Activated T-helper 1 cell treated with Interleukin-2 at 50 U/mL for 16 hours (primary cell): ENCODE data around the gene PROK2.

Experiments
- DNase-seq: peaks from one replicate; pipeline ENCODE4 v3.0.0-alpha.2; 2020; ENCODE audit warnings: low read depth

Gene PROK2

DNA sequence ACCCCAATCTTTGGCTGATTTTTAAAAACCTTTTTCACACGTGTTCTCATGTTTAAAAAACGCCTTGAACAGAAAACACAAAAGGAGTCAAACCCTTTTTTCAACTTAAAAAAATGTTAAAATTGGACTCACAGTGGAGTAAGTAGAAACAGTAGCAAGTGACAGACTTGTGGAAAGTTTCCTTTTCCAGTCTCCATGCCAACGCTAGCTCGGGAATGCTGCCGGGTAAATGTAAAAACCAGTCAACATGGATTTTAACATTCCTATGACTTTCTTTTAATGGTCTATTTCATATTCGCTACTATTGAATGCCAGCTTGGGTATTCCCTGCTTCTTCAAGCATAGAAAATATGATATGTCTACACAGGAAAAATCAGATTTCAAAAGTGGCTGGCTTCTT, 1.6 kb upstream of the PROK2 start:
- no peak for DNase-seq

DNA sequence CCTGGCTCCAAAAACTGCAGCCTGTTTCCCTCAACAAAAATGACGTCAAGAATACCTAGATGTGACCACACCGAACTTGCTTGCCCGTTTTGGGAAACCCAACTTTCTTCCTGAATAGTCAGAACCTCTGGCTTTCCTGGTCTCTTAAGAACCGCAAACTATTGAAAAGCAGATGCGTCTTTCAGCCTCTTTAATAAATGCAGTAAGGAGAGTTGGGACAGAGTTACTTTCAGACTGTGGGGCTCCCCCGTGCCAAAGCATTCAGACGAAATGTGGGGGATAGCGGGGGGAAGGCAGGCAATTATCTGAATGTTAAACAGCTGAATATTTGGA, 1.2 kb upstream of the PROK2 start:
- no peak for DNase-seq

DNA sequence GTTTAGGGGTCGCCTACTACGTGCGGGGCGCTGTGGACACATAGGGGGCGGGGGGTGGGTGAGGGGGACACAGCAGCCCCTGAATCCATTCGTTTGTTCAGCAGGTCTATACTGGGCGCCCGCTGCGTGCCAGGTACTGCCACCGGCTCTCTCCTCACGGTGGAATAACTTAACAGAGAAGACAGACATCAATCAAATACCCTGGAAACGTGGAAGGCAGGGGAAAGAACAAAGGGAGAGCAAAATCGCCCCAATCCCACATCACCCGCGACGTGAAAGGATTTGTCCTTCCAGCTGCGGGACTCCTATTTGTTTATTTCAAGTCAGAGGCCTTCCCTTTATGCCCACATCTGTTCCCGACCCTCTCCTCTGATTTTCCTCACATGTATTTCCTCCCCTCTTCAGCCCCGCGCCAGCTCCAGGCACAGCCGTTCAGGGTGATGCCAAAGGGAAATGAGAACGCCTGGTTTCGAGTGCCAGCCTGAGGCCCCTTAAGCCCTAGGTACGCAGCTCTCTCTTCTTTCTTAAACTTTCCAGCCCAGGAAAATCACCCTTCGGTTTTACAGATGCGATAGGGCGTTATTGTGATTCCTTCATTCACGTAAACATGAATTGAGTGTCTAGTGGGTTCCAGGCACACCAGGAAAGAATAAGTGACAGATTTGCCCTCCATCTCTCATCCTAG, 726 bp upstream of the PROK2 start:
- DNase-seq: no peak

DNA sequence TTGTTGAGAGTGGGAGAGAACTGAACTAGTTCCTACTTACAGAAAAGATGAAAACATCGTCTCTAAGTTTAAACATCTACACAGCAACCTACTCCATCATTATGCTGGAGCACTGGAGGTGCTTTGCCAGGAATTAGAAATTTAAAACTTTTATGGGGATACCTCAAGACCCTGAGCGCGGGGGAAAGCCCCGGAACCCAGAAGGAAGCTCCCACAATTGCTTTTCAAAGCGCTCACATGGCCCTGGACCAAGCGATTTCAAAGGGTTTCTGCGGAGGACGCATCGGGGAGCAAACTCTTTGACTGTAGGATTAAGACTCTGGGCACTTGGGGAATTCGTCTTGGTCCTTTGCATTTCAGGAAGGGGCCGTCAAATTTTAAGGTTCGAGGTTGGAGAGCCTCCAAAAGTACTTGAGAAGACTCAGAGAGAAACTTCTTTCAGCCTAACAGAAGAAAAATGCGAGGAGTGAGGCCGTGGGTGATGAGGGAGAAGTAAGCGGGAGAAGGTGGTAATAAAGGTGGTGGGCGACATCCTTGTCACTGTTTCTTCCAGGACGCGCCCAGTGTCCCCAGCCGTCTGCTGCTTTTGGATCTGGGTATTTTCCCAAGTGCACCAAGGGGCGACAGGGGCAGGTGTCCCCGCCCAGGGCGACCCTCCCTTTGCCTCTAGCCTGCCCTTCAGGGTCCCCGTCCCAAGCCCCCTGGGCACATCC, 591 bp downstream of the PROK2 start:
- DNase-seq: no peak

DNA sequence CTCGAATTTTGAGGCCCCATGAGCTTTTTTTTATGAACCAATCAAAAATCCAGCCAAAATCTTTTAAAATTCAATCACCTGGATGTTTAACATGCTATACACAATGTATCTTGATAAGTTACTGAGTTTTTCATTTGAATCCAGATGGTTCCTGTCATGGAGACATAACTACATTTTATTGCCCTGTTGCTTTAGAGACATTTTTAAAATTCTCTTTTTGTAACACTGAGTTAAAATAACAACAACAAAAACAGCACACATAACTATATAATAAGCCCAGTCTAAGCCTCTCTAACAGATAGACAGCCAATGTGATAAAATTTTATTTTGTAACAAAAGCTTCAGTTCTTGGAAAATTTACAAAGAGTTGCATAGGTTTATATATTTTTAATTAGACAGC, 1.8 kb downstream of the PROK2 start:
- DNase-seq: no peak

DNA sequence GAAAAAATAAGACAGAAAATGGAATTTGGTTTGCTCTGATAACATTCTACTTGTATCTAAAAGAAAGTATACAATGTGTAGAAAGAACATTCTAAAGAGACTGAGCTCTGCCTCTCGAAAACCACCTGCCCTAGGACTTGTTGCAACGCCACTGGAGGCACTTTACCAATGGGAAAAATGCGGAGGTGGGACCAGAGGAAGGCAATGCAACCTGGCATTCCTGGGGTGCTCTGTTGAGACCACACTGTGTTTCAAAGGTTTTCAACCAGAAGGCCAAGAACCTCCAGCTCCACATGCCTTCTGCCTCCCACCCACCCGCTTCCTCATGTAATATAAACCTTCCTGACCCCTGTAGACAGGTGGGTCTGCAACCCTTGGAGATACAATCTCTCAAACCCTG, 4.5 kb downstream of the PROK2 start:
- DNase-seq: no peak

DNA sequence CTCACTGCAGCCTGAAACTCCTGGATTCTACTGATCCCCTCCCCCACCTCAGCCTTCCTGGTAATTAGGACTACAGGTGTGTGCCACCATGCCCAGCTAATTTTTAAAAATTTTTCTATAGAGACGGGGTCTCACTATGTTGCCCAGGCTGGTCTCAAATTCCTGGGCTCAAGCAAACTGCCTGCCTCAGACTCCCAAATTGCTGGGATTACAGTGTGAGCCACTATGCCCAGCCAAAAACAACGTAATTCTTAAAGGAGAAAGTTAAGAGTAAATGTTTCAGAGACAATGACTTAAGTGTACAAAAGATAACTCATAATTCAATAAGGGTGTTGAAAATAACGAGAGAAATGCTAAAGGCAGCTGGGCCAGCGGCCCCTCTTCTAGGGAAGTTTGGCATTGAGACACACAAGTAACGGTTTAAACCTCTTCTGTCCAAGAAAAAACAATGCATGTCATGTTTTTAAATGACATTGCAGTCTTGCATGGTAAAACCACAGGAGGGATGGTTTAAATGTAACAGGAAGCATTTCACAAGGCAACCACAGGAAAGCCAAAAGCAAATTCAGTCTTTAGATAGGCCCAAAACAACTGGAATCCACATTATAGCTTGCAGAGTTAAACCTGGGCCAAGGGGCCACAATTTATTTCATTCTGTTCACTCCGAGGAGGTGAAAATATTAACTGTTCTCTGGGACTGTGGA, 5.1 kb downstream of the PROK2 start:
- no peak for DNase-seq

DNA sequence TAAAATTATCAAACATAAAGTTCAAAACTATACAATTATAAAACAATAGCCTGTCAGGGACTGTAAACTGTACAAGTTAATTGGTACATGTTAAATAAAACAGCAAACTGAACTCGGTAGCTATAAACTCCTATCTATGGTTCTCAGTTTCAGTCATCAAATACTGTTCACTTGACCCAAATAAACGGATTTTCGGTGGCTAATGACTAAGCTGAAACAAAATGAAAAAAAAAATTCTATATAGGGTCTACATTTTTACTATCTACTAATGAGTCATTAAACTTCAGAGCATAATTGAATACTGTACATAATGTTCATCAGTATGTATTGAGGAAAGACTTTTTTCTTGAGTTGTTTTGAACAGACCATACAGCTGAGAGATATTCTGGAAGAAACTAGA, 6.6 kb downstream of the PROK2 start:
- no peak for DNase-seq

DNA sequence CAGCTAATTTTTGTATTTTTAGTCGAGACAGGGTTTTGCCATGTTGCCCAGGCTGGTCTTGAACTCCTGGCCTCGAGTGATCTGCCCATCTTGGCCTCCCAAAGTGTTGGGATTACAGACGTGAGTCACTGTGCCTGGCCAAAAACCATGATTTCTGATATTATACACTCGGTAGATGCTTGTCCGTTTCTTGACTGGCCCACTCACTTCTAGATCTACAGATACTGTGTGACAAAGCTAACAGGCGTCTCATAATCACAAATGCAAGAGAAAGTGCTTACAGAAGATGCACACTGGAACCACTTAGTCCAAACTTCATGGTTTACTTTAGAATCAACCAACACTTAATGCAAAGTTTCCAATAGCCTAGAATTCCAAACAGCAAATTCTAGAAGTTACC, 8.4 kb downstream of the PROK2 start:
- no peak for DNase-seq

DNA sequence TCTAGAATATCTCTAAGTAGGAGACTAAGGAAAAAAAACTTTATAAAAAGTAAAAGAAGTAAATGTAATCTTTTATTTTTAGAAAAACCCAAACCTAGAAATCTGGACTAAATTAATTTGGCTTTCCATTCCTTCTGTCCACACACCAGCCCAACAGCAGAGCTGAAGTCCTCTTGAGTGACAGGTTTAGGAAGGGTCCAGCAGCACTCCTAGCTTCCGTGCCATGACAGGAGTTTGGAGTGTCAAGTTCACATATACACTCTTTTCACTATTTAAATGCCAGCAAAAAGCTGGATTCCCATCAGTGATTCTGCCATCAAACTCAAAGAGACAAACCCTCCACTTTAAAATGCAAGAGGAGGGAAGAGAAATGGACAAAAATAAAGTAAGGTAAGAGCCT, 13.1 kb downstream of the PROK2 start:
- no peak for DNase-seq

DNA sequence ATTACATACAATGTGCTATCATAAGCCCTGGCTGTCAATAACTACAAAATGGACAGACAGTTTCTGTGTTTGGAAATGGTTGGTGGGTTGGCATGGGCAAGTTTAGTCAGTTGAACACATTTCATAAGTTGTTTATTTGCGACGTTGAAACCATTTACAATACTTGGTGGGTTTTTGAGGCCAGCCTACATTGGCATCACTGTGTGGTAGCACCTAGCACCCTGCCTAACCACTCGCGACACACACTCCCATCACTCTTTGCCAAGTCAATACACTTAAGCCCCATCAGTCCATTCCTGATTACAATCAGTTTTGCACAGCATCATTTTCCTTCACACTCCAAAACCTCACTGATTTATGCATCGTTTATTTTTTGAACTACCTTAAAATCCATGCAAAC, 13.8 kb downstream of the PROK2 start:
- no peak for DNase-seq

DNA sequence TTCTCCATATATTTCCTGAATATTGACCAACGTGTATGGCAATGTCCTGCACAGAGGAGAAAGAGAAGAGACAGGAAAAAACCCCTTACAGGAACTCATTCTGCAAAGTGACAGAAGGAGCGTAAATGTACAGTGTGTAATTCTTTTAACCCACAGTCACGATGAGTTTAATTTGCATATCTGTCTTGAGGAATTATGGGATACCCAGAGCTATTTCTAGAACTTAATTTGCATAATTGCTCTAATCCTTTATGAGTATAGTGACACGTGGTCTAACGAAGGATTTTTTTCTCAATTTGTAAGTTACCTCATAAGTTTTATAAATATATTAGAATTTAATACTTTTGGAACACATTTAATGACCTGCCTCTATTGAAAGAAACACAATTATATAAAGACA, 21.5 kb downstream of the PROK2 start:
- no peak for DNase-seq

DNA sequence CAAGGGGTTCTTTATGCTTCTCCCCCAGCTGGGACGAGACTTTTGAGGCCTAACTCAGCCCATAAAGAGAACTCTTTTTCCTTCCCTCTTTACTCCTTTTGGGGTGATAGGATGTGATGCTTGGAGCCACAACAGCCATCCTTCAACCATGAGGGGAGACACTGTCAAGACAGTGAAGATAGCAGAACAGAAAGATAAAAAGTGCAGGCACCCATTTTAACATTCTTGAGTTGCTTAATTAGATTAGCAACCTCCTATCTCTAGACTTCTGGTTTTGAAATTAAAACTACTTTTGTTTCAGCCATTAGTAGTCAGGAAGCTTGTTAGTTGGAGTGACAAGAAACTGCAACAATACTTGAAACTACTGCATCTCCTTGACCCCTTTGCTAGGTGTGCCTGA, 24.8 kb downstream of the PROK2 start:
- DNase-seq: no peak

DNA sequence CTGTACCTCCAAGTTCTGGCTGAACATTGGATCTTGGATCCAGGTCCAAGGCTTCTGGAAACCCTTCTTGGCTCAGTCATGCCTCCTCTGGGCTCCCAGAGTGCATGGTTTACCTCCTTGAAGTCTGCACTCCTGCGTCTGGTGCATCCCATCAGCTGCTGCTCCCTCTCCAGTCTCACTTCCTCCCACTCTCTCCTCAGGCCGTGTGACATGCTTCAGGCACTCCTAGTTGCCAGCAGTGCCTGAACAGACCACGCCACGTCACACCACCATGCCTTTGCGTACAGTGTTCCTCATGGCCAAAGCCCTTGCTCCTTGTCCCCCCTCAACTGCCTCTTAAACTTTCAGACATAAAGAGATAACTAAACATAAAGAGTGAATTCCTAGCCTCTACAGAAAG, 25.5 kb downstream of the PROK2 start:
- DNase-seq: no peak

DNA sequence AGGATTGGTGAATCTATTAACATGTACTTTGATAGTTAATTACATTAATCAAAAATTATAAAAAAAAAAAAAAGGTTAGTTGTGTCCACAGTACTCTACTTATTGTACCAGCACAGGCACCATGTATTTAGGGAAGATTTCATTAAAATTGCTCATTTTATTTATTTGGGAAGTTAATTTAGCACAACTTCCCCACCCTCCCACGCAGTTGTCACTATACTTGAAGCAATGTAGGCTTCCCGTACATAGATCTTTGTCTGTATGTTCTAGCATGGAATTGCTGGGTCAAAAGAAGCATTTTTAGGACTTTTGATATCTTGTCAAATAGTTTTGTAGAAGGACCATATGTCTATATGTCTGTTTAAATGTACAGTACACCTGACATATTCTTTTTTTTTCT, 26.9 kb downstream of the PROK2 start:
- DNase-seq: no peak

DNA sequence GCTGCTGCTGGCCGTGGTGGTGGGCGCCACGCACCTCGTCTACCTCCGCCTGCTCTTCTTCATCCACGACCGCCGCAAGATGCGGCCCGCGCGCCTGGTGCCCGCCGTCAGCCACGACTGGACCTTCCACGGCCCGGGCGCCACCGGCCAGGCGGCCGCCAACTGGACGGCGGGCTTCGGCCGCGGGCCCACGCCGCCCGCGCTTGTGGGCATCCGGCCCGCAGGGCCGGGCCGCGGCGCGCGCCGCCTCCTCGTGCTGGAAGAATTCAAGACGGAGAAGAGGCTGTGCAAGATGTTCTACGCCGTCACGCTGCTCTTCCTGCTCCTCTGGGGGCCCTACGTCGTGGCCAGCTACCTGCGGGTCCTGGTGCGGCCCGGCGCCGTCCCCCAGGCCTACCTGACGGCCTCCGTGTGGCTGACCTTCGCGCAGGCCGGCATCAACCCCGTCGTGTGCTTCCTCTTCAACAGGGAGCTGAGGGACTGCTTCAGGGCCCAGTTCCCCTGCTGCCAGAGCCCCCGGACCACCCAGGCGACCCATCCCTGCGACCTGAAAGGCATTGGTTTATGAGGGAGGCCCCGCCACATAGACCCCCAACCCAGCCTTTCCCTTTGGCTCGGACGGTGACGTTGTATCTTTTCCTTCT, 30.2 kb downstream of the PROK2 start:
- no peak for DNase-seq

DNA sequence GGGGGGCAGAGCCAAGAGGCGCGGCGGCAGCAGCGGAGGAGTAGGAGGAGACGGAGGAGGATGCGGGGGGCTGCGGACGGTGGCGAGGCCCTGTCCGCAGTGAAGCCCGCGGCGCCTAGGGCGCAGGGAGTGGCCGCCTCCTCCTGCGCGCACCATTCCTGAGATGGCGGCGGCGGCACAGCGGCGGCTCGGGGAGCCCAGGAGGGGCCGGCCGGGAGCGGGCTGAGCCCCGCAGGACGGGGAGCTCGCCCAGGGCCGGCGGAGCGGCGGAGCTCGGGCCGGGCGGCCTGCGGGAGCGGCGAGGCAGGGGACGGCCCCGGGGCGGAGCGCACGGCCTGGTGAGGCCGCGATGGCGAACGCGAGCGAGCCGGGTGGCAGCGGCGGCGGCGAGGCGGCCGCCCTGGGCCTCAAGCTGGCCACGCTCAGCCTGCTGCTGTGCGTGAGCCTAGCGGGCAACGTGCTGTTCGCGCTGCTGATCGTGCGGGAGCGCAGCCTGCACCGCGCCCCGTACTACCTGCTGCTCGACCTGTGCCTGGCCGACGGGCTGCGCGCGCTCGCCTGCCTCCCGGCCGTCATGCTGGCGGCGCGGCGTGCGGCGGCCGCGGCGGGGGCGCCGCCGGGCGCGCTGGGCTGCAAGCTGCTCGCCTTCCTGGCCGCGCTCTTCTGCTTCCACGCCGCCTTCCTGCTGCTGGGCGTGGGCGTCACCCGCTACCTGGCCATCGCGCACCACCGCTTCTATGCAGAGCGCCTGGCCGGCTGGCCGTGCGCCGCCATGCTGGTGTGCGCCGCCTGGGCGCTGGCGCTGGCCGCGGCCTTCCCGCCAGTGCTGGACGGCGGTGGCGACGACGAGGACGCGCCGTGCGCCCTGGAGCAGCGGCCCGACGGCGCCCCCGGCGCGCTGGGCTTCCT, 31.0 kb downstream of the PROK2 start, which contains the start of gene GPR27:
Gene GPR27, plus strand, starts transcription at position 155 of the 909 bp plus-strand sequence. Its CDS starts 195 bp downstream, at position 350.
- no peak for DNase-seq

DNA sequence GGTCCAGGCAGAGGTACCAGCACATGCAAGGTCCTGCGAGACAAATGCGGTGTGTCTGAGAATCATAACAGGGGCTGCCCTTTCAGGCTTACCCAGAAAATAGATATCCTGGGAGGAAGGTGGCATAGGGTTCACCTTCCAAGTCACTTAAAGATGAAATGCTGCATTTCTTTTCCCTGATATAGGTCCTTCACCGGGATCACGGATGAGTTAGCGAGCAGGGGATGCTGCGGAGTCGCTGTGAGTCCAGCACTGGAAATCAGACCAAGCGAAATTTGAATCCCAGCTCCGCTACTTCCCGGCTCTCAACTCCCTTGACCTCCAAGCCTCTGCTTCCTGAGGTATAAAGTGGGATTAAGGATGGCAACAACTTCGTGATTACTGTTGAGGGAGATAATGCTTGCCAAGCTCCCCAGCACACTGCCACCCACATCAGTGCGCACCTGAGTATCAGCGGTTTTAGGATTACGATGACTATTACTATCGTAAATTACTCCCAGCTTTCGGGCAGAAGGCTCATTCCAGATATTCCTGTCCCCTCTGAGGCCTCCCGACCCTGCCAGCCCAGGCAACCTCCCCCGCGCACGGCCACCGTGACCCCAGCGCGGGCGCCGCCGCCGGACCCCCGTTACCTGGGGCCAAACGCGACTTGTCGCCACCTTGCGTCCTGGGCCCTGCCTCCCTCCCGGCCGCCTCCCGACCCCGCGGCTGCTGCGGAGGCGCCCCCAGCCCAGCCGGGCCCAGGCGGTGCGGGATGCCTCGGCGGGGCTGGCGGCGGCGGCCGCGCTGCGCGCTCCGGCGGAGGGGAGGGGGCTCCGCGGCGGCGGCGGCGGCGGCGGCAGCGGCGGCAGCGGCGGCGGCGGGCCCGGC, 31.9 kb downstream of the PROK2 start:
- no peak for DNase-seq

DNA sequence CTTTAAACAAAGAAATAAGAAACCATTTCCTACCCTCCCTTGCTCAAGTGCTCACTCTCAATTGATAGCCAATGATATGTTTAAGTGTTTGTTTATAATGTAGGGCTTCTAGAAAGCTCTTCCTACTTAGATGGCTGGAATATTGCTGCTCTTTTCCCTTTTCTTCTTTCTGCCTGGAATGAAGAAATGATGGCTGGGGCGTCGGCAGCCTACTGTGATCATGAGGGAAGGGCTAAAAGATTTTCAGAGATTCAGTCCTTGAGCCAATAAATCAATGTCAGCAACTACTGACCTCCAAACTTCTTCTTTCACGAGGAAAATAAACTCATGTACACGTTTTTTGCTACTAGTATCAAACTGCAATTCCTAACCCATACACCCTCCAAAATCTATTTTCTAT, 33.3 kb downstream of the PROK2 start:
- DNase-seq: no peak

DNA sequence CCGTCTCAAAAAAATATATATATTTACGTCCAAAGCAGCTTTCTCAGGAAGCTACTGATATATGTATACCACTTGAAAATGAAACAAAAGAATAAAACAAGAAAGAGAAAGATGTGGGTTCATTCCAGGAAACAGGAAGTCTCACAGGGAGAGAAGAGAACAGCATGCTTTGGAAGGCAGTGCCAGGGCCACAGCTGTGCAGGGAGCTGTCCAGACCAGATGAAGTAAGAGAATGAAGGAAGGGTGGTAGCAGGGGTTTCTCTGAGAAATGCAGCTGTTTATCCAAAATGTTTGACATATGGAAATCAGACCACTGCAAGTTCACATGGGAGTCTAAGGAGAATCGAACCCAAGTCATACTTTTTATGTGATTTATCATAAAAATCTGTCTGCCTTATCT, 40.2 kb downstream of the PROK2 start:
- DNase-seq: no peak

DNA sequence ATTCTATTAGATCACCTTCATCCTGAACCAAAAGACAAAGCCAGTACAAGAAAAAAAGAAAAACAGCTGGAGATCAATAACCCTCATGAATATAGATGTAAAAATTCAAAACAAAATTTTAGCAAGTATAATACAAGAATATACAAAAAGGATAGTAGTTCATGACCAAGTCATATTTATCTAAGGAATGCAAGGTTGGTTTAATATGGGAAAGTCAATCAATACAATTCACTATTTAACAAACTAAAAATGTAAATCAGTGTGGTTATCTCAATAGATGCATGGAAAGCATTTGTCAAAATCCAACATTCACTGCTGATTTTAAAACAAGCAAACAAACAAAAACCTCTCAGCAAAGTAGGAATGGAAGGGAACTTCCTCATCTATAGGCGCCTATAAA, 42.3 kb downstream of the PROK2 start:
- no peak for DNase-seq
